Activated CD4-positive, alpha-beta T cell treated with anti-CD3 and anti-CD28 coated beads for 36 hours (primary cell): ENCODE data around the gene TMEM128. TPM values are rescaled to one million over a fixed set of nuclear protein-coding genes. Genes with fewer than 3 reads are reported as not detected.
"Not testable (repeated sequence)": the region's sequence is repeated elsewhere in the genome, so short reads cannot be mapped to it uniquely, and the experiment has no call there.

Source experiments
- ATAC-seq: fragments of 200-7000 bp; cut with Tn5 transposase; one replicate; pipeline ENCODE4 v1.10.0; 2021; ENCODE audit warnings: mild to moderate bottlenecking, moderate library complexity
- CTCF ChIA-PET: fragments of 350-600 bp; sonication (Branson Sonifier 250); formaldehyde crosslinking; loops from one replicate; lab custom pipeline; 2021; ENCODE audit warnings: antibody characterized with exemption; lab: Charles Lee
- POLR2A ChIA-PET: fragments of 350-600 bp; sonication (Branson Sonifier 250); formaldehyde crosslinking; loops from one replicate; lab custom pipeline; 2021; ENCODE audit warnings: antibody characterized with exemption, inconsistent platforms; lab: Charles Lee
- DNase-seq: peaks from one replicate; pipeline ENCODE4 v3.0.0-alpha.2; 2020
- H3K27ac Mint-ChIP-seq: one replicate; pipeline ENCODE4 v1.8.0; 2021; ENCODE audit warnings: mixed read lengths
- H3K27me3 Mint-ChIP-seq: one replicate; pipeline ENCODE4 v1.8.0; 2021; ENCODE audit warnings: mixed read lengths
- H3K36me3 Mint-ChIP-seq: one replicate; pipeline ENCODE4 v1.8.0; 2021; ENCODE audit warnings: low read depth, mixed read lengths
- H3K4me1 Mint-ChIP-seq: one replicate; pipeline ENCODE4 v1.8.0; 2021; ENCODE audit warnings: mixed read lengths
- H3K4me3 Mint-ChIP-seq: one replicate; pipeline ENCODE4 v1.8.0; 2021; ENCODE audit warnings: mild to moderate bottlenecking, moderate library complexity, mixed read lengths
- H3K9me3 Mint-ChIP-seq: one replicate; pipeline ENCODE4 v1.8.0; 2021; ENCODE audit warnings: low read depth, mixed read lengths
- intact Hi-C, 2 experiments: fragments of 100-400 bp; cut with DNase I in 1 of 2; cut with micrococcal nuclease in 1 of 2; formaldehyde crosslinking; loops; one replicate each; pipeline versions ENCODE4 v1.14.2 to v1.15.1; 2022 to 2024; cut with DNase I, micrococcal nuclease
- total RNA-seq, 2 experiments: library from RNA; stranded (reverse); gene quantifications; one replicate each; pipeline ENCODE4 v1.2.3, GENCODE V29; 2021

Gene TMEM128
- total RNA-seq, 2 experiments from 2014 or later = 14.6 to 25.3 TPM

DNA sequence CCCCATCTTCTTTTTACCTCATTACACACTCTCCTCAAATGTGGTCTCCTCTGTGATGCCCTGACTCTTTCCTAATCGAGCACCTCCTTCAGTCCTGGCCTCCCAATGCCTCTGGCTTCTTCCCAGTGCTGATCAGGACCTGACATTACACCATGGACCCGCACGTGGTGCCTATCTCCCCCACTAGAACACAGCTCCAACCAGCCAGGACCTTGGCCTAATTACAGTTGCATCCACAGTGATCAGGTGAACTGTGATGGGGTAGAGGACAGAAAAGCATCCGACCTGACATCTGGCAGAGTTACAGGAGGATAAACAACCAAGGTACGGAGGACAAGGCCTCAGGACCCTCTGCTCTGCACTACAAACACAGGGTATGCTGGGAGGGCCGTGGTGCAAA, 29.5 kb upstream of the TMEM128 start:
- Mint-ChIP-seq H3K4me3 (no peak overlapping the region), H3K4me1 (no peaks in the 10 kb centered on the region), H3K36me3 (peaks cover 55% of the 10 kb centered on the region), H3K9me3 (no peaks in the 10 kb centered on the region), H3K27me3 (no peaks in the 10 kb centered on the region), H3K27ac (no peak overlapping the region)
- POLR2A ChIA-PET = no interaction called here
- intact Hi-C loops = no loop called here
- CTCF ChIA-PET = interaction anchor here (0.7 kb wide), 1 partner anchor 27 kb away, joined by 3 read pairs; no protein-coding TSS in a partner anchor
- ATAC-seq (no peak), DNase-seq (no peak)

DNA sequence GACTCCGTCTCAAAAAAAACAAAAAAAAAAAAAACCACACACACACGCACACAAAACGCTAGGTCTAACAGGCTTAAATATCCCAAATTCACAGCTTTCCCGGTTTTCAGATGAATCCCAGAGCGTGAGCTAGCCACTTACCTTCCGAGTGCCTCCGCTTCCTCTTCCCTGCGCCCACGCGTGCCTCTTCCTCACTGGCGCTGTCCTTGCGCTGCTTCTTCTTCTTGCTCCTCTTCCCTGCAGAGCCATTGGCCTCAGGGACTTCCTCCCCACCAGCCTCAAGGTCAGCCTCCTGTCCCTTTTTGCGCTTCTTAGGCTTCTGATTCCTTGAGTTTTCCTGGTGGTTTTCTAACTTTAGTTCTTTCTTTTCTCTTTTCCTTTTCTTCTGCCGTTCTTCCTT, 26.2 kb upstream of the TMEM128 start:
- no peak for ATAC-seq

DNA sequence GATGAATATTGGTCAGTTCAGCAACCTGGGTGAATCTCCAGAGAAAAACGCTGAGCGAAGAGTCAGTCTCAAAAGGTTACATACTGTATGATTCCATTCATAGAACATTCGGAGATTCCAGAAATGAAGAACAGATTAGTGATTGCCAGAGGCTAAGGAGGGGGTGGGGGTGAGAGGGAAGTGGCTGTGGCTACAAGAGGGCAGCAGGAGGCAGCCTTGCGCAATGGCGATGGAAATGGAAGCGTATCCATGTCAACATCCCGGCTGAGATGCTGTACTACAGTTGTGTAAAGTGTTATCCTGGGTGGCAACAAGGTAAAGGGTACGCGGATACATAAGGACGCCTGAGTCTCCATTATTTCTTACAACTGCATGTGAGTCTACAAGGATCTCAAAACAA, 23.9 kb upstream of the TMEM128 start:
- H3K4me3 Mint-ChIP-seq = no peak overlapping the region
- H3K4me1 Mint-ChIP-seq = peaks cover 7% of the 10 kb centered on the region
- CTCF ChIA-PET = no interaction called here
- intact Hi-C loops = no loop called here
- H3K27me3 Mint-ChIP-seq = no peaks in the 10 kb centered on the region
- ATAC-seq (no peak), DNase-seq (no peak)
- H3K36me3 Mint-ChIP-seq = peaks cover 49% of the 10 kb centered on the region
- no peaks in the 10 kb centered on the region for H3K9me3 Mint-ChIP-seq
- H3K27ac Mint-ChIP-seq = no peak overlapping the region
- POLR2A ChIA-PET = no interaction called here

More for the DNA sequence above, 26.2 kb upstream of the TMEM128 start:
- no peak for DNase-seq
- Mint-ChIP-seq H3K4me3 (no peak overlapping the region), H3K36me3 (peaks cover 45% of the 10 kb centered on the region), H3K27ac (no peak overlapping the region), H3K4me1 (peaks cover 2% of the 10 kb centered on the region), H3K9me3 (no peaks in the 10 kb centered on the region), H3K27me3 (no peaks in the 10 kb centered on the region)
- intact Hi-C loops = no loop called here
- ChIA-PET POLR2A (no interaction called here), CTCF (interaction anchor here (0.7 to 1.1 kb wide), 5 partner anchors 11 to 53 kb away, joined by 3 to 5 read pairs (median 3); no protein-coding TSS in a partner anchor)

DNA sequence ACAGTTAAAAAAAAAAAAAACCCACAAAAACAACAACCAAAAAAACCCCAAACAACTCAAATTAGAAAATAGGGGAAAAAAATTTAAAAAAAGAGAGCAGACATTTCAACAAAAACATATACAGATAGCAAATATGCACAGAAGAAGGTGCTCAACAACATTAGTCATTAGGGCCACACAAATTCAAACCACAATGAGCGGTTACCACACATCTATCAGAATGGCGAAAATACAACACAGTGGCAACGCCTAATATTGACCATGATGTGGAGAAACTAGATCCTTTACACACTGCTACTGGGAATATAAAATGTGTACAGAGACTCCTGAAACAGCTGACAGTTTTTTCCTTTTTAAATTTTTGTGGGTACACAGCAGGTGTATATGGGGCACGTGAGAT, 22.5 kb upstream of the TMEM128 start:
- no peak overlapping the region for H3K27ac Mint-ChIP-seq
- ChIA-PET POLR2A (no interaction called here), CTCF (no interaction called here)
- peaks cover 7% of the 10 kb centered on the region for H3K4me1 Mint-ChIP-seq
- no peaks in the 10 kb centered on the region for H3K9me3 Mint-ChIP-seq
- DNase-seq (no peak), ATAC-seq (no peak)
- no peaks in the 10 kb centered on the region for H3K27me3 Mint-ChIP-seq
- intact Hi-C loops = no loop called here
- no peak overlapping the region for H3K4me3 Mint-ChIP-seq
- peaks cover 47% of the 10 kb centered on the region for H3K36me3 Mint-ChIP-seq

DNA sequence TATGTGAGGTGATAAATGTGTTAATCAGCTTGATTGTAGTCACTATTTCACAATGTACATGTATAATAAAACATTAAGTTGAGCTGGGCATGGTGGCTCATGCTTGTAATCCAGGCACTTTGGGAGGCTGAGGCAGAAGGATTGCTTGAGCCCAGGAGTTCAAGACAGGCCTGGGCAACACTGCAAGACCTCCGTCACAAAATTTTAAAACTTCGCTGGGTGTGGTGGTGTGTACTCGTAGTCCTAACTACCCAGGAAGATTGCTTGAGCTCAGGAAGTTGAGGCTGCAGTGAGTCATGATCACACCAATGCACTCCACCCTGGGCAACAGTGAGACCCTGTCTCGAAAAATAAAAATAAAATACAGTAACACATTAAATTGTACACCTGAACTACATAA, 21.8 kb upstream of the TMEM128 start:
- Mint-ChIP-seq H3K27ac (peak overlapping the region; percentile 27), H3K4me1 (peaks cover 7% of the 10 kb centered on the region), H3K36me3 (peaks cover 47% of the 10 kb centered on the region), H3K4me3 (no peak overlapping the region), H3K27me3 (no peaks in the 10 kb centered on the region), H3K9me3 (no peaks in the 10 kb centered on the region)
- POLR2A ChIA-PET = no interaction called here
- intact Hi-C loops = no loop called here
- DNase-seq (no peak), ATAC-seq (peak; percentile 44)
- CTCF ChIA-PET = no interaction called here

DNA sequence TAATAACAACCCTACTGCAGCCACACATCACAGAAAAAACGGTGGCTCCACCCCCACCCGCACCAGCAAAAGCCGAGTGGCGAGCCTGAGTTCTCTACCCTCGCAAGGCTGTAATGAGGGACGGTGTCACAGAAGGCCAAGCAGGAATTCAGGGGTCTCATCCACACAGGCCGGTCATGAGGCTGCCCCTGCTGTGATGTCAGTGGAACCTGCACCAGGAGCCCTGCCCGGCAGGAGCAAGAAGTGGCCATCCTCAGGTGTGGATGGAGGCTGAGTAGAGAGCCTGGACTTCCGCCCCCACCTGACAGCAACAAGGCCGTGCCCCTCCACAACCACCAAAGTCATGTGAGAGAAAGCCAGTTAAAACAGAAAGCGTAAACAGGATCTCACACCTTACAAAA, 21.3 kb upstream of the TMEM128 start:
- ATAC-seq = no peak
- no peak overlapping the region for H3K4me3 Mint-ChIP-seq
- intact Hi-C loops = no loop called here
- ChIA-PET CTCF (interaction anchor here (0.8 kb wide), 1 partner anchor 82 kb away, joined by 3 read pairs; no protein-coding TSS in a partner anchor), POLR2A (no interaction called here)
- peaks cover 42% of the 10 kb centered on the region for H3K36me3 Mint-ChIP-seq
- H3K9me3 Mint-ChIP-seq = no peaks in the 10 kb centered on the region
- peak overlapping the region; percentile 27 for H3K27ac Mint-ChIP-seq
- H3K4me1 Mint-ChIP-seq = peaks cover 7% of the 10 kb centered on the region
- no peak for DNase-seq
- H3K27me3 Mint-ChIP-seq = no peaks in the 10 kb centered on the region

DNA sequence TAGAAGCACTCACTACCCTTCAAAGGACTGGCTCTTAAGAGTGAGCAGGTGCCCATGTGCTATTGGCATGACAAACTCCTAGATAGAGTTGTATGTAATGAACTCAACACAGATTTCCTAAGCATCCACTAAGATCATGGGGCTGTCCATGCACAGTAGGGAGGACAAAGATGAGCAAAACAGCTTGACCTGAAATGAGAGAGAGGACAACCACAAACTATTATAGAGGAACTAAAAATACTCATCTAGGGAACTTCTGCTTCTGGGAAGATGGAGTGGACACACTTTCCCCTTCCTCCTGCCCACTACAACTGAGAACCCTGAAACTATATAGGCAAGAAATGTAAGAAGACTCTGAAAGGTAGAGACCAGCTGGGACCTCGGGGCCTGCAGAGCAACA, 20.8 kb upstream of the TMEM128 start:
- Mint-ChIP-seq H3K9me3 (no peaks in the 10 kb centered on the region), H3K36me3 (peaks cover 39% of the 10 kb centered on the region), H3K27me3 (no peaks in the 10 kb centered on the region), H3K27ac (peak overlapping the region; percentile 77), H3K4me1 (peaks cover 7% of the 10 kb centered on the region), H3K4me3 (no peak overlapping the region)
- intact Hi-C loops = no loop called here
- CTCF ChIA-PET = interaction anchor here (0.8 to 1.4 kb wide), 2 partner anchors 17 to 82 kb away, joined by 3 to 5 read pairs; no protein-coding TSS in a partner anchor
- POLR2A ChIA-PET = no interaction called here
- DNase-seq (no peak), ATAC-seq (no peak)

DNA sequence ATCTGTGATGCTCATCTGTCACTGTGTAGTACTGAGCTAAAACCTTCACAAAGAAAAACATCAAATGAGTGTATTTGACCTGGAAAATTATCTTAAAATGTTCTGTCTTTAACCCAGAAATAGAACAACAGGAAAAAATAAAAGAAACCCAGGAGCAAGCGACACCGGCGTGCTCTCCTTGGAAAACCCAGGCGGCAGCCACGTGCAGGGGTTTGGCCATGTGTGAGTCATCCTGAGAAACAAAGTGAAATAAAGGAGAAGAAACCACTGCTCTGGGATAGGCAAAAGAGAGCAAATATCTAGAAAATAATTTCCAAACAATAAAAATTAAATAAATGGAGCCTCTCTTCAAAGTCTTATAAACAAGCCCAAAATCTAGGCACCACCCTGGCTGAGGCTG, 20.0 kb upstream of the TMEM128 start:
- peaks cover 7% of the 10 kb centered on the region for H3K4me1 Mint-ChIP-seq
- no peaks in the 10 kb centered on the region for H3K9me3 Mint-ChIP-seq
- DNase-seq = no peak
- intact Hi-C loops = no loop called here
- POLR2A ChIA-PET = no interaction called here
- CTCF ChIA-PET = interaction anchor here (0.7 to 1.4 kb wide), 2 partner anchors 16 to 17 kb away, joined by 3 to 5 read pairs; no protein-coding TSS in a partner anchor
- H3K36me3 Mint-ChIP-seq = peaks cover 35% of the 10 kb centered on the region
- H3K27me3 Mint-ChIP-seq = no peaks in the 10 kb centered on the region
- no peak for ATAC-seq
- no peak overlapping the region for H3K4me3 Mint-ChIP-seq
- H3K27ac Mint-ChIP-seq = no peak overlapping the region

DNA sequence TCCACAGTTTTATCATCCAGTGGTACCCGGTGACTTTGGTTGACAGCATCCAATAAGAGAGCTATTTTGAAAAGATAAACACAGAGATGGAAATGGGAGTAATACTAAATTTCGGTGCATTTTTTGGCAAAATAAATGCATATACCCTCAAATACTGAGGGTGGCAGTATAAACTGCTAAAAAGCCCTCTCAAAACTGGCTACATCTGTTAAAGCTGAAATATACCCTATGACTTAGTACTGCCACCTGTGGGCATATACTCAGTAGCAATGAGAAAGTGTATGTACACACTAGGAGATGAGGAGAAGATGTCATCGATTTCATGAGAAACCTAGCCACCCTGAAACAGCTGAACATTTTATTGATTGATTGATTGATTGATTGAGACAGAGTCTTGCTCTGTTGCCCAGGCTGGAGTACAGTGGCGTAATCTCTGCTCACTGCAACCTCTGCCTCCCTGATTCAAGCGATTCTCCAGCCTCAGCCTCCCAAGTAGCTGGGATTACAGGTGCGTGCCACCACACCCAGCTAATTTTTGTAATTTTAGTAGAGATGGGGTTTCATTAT, 12.2 kb upstream of the TMEM128 start:
- H3K4me1 Mint-ChIP-seq = no peaks in the 10 kb centered on the region
- H3K4me3 Mint-ChIP-seq = no peak overlapping the region
- intact Hi-C loops = loop anchor here (2.0 kb wide), 1 partner anchor 75 kb away; no protein-coding TSS in a partner anchor
- ChIA-PET POLR2A (no interaction called here), CTCF (interaction anchor here (1.1 to 2.3 kb wide), 12 partner anchors 9 to 170 kb away, joined by 3 to 14 read pairs (median 4); partner anchors contain the start of gene TMEM128)
- ATAC-seq = peak; percentile 97
- H3K27me3 Mint-ChIP-seq = no peaks in the 10 kb centered on the region
- H3K9me3 Mint-ChIP-seq = no peaks in the 10 kb centered on the region
- H3K27ac Mint-ChIP-seq = no peak overlapping the region
- H3K36me3 Mint-ChIP-seq = no peaks in the 10 kb centered on the region
- no peak for DNase-seq

DNA sequence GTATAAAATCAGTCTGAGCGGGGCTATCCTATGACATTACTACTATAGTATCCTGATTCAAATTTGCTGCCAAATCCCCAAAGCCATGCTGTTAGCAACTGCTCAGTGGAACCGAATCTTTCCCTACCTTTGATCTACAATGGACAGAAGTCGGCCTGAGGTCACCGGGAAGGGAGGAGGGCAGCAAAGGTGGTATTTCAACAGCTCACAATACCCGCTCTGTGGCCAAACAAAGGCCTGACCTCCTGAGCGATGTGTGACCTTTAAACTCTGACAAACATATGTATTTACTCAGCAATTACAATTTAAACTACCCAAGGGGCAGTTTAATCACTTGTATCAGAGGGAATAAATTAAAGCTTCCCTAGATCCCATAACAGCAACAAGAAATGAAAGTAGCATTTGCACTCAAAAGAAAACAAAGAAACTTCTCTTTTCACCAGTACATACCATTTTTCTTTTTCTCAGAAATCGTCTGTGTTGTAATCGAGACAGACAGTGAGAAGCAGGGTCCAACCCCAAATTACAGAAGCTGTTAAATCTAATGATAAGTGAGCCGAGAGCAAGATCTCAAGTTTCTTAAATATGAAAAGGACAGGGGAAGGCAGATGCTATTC, 11.6 kb upstream of the TMEM128 start:
- ATAC-seq (no peak), DNase-seq (no peak)
- ChIA-PET CTCF (interaction anchor here (0.6 to 2.3 kb wide), 13 partner anchors 8 to 621 kb away, joined by 3 to 14 read pairs (median 4); partner anchors contain the start of gene TMEM128), POLR2A (no interaction called here)
- Mint-ChIP-seq H3K9me3 (no peaks in the 10 kb centered on the region), H3K4me1 (no peaks in the 10 kb centered on the region), H3K27me3 (no peaks in the 10 kb centered on the region), H3K27ac (no peak overlapping the region), H3K36me3 (no peaks in the 10 kb centered on the region), H3K4me3 (no peak overlapping the region)
- intact Hi-C loops = loop anchor here (2.0 to 10.0 kb wide), 2 partner anchors 75 to 175 kb away; no protein-coding TSS in a partner anchor

DNA sequence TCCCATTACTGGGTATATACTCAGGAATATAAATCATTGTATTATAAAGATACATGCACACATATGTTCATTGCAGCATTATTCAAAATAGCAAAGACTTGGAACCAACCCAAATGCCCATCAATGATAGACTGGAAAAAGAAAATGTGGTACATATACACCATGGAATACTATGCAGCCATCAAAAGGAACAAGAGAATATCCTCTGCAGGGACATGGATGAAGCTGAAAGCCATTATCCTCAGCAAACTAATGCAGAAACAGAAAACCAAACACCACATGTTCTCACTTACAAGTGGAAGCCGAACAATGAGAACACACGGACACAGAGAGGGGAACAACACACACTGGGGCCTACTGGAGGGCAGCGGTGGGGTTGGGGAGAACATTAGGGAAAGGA, 9.7 kb upstream of the TMEM128 start:
- H3K27me3 Mint-ChIP-seq, CTCF ChIA-PET, POLR2A ChIA-PET, H3K36me3 Mint-ChIP-seq, H3K27ac Mint-ChIP-seq, H3K9me3 Mint-ChIP-seq, DNase-seq, H3K4me1 Mint-ChIP-seq, ATAC-seq, H3K4me3 Mint-ChIP-seq: not testable (repeated sequence)
- intact Hi-C loops = loop anchor here in 1 of 2 experiments (10.0 kb wide), 1 partner anchor 177 kb away; no protein-coding TSS in a partner anchor
